ENCODE data around the gene PRSS50.
"Not testable (repeated sequence)": the region's sequence is repeated elsewhere in the genome, so short reads cannot be mapped to it uniquely, and the experiment has no call there.

The PRSS50 gene, protein sequence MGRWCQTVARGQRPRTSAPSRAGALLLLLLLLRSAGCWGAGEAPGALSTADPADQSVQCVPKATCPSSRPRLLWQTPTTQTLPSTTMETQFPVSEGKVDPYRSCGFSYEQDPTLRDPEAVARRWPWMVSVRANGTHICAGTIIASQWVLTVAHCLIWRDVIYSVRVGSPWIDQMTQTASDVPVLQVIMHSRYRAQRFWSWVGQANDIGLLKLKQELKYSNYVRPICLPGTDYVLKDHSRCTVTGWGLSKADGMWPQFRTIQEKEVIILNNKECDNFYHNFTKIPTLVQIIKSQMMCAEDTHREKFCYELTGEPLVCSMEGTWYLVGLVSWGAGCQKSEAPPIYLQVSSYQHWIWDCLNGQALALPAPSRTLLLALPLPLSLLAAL

DNA sequence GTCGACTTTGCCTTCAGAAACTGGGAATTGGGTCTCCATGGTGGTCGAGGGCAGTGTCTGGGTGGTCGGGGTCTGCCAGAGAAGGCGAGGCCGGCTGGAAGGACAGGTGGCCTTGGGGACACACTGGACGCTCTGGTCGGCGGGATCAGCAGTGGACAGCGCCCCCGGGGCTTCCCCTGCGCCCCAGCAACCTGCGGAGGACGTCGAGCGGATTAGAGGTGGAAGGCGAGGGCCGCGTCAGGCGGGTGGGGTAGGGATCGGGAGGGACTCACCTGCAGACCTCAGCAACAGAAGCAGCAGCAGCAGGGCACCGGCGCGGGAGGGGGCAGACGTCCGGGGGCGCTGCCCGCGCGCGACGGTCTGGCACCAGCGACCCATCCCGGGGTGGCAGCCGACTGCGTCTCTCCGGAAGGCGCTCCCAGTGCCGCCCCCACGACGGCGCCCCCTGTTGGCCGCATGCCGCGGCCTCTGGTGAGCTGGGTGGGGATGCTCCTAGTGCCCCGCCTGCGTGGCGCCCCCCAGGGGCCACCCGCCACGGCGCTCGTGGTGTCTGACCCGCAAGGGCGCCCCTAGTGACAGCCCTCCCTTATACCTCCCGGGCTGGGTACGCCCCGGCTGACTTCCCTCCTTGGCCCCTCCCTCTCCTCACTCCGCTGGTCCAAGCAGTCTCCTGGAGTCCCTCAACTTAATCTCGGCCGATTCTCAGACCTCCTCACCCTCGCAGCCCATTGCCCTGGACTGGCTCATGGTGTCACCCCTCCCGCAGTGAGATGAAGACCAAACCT, at the start of gene PRSS50:
Gene PRSS50 (minus strand): TSS at position 423 of the 785 bp plus-strand sequence. CDS start 45 bp downstream, at position 378.
- TF ChIP-seq, protein P1, sequence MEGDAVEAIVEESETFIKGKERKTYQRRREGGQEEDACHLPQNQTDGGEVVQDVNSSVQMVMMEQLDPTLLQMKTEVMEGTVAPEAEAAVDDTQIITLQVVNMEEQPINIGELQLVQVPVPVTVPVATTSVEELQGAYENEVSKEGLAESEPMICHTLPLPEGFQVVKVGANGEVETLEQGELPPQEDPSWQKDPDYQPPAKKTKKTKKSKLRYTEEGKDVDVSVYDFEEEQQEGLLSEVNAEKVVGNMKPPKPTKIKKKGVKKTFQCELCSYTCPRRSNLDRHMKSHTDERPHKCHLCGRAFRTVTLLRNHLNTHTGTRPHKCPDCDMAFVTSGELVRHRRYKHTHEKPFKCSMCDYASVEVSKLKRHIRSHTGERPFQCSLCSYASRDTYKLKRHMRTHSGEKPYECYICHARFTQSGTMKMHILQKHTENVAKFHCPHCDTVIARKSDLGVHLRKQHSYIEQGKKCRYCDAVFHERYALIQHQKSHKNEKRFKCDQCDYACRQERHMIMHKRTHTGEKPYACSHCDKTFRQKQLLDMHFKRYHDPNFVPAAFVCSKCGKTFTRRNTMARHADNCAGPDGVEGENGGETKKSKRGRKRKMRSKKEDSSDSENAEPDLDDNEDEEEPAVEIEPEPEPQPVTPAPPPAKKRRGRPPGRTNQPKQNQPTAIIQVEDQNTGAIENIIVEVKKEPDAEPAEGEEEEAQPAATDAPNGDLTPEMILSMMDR (conservative IDR thresholded peaks at IDR 0.05) = peak; percentile 36
- H3K27ac ChIP-seq = no peak within 1 kb of the TSS

DNA sequence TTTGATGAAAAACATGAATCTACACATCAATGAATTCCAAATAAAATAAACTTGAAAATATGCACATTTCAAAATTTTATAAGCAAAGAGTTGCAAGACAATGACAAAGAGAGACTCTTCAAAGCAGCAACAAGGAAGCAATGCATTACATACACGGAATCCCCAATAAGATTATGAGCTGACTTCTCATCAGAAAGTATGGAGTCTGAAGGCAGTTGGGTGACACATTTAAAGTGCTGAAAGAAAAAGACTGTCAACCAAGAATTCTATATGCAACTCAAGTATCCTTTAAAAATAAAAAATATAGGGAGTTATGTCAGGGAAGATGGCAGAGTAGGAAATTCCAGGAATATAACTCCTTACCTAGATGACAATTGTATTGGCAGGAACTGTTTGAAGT, 46.5 kb upstream of the PRSS50 start:
- TF ChIP-seq, protein P1 (conservative IDR thresholded peaks at IDR 0.05) = no peak
- H3K27ac ChIP-seq = no peak overlapping the region

DNA sequence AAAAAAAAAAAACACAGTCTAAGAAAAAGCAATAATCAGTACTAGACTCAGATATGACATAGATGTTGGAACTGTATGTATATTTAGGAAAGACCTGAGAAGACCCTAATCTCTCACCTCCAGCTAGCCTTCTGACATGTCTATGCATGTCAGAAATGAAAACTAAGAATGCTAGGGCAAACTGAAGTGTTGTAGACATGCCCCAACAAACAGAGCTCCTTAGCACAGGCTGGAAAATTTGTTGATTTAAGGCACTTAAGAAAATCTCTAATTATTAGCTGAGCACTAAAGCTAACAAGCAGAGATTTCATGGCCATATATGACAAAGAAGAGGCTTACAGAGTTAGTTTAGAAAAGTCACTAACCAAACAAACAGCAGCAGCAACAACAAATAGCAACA, 45.5 kb upstream of the PRSS50 start:
- TF ChIP-seq, protein P1 (conservative IDR thresholded peaks at IDR 0.05) = no peak
- H3K27ac ChIP-seq = no peak overlapping the region

DNA sequence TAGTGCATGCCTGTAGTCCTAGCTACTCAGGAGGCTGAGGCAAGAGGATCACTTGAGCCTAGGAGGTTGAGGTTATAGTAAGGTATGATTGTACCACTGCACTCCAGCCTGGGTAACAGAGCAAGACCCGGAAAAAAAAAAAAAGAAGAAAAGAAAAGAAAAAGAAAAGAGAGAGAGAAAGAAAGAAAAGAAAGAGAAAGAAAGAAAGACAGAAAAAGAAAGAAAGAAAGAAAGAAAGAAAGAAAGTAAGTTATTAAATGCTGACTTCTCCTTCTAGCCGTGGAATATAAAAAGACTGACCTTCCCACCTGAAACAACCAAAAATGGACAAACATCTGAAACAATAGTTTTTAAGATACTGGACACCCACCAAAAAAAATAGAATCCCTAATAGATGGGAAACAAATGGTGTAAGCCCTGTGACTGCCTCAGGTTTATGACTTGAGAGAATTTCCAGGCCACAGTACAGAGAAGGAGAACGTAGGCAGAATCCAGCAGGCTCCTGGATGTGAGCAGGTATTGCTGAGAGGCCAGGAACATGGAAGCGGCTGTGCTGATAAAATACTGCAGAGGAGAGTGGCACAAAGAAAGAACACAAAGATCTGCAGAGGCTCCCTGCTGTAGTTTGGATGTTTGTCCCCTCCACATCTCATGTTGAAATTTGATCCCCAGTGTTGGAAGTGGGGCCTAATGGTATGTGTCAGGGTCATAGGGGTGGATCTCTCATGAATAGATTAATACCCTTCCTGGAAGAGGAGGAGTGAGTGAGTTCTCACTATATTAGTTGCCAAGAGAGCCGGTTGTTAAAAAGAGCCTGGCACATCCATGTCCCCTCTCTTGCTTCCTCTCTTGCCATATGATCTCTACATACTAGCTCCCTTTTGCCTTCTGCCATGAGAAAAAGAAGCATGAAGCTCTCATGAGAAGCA, 41.8 kb upstream of the PRSS50 start:
- no peak overlapping the region for H3K27ac ChIP-seq
- TF ChIP-seq, protein P1 (conservative IDR thresholded peaks at IDR 0.05) = no peak

DNA sequence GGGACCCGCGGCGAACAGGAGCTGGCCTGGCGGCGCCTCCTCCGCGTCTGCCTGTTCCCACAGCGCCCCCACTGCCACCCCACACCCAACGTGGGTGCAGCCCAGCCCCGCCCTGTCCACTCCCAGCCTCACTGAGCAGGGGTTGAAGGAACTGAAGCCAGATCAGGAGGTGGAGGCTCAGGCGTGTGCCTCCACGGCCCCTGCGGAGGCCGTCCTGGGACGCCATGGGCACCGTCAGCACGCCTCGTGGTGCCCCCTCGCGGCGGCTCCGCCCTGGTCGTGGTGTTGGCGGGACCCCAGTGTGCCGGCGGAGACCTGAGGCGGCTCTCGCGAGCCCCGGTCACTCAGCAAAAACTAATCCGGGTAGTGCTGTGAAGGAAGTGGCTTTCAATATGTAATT, 39.0 kb upstream of the PRSS50 start:
- H3K27ac ChIP-seq = no peak overlapping the region
- TF ChIP-seq, protein P1 (conservative IDR thresholded peaks at IDR 0.05) = no peak

DNA sequence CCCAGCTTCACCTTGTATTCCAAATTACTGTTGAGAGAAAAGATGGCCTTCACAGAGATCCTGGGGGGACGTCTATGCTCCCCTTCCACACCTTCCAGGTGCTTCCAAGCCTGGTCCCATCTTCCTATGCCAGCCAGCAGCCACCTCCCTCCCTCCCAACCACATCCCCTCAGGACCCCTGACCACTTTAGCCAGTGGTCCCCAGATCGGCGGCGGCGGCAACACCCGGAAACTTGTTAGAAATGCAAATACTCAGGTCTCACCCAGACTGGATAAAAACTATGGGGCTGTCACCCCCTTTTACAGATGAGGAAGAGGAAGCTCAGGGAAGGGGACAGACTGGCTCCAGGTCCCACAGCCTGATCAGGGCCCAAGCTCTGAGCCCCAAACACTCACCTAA, 38.0 kb upstream of the PRSS50 start:
- TF ChIP-seq, protein P1 (conservative IDR thresholded peaks at IDR 0.05) = no peak
- no peak overlapping the region for H3K27ac ChIP-seq

DNA sequence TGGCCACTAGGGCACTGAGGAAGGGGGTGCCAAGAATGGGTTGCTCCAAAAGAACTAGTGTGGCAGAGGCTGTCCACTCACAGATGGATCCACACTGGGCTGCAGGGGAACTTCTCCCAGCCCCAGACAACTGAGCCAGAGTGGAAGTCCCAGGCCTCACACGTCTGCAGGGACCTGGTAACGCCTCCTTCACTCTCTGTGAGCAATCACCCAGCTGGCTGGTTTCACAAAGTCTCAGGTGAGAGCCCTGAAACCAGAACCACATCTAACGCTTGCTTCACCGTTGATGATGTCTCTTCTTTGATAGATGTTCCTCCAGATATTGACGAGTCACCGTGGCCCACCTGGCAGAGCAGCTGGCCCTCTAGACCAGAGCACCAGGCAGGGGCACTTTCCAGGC, 35.5 kb upstream of the PRSS50 start:
- H3K27ac ChIP-seq = not testable (repeated sequence)

All from VCaP (cell line).